ENCODE results near the gene STRADB. TPM values are rescaled to one million over a fixed set of nuclear protein-coding genes. Genes with fewer than 3 reads are reported as not detected.

Gene STRADB
- total RNA-seq, 1 experiment from 2014 or later: 40.5 TPM

DNA sequence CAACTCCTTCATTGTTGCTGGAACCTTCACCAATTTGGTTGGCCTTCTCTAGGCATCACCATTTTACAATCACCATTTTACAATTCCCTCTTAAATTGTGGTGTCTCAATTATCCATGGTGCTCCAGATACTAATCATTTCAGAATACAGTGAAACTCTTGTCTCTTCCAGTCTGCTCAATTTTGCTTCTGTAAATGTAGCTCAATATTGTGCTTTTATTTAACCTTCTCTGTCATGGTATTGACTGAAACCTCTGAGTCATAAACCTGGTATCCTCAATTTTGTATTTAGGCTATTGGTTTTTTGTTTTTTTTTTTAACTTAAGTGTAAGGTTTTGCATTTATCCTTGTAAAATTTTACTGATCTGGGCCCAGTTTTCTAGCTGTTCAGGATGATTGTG, 16.1 kb downstream of the STRADB start:
- H3K14ac ChIP-seq (ENCODE audit: insufficient read depth, low read length): no peak overlapping the region
- Mint-ChIP-seq H3K27me3 (ENCODE audit: low read depth) (no peaks in the 10 kb centered on the region), H3K9me3 (no peaks in the 10 kb centered on the region), H3K36me3 (ENCODE audit: insufficient read depth in 1 of 3, low read depth in 3 of 3) (peaks cover 4 to 18% (median 4%) of the 10 kb centered on the region in 3 experiments; a peak in 5 of 7 replicates), H3K4me3 (no peak overlapping the region), H3K4me1 (peaks cover 9 to 10% of the 10 kb centered on the region in 2 experiments), H3K27ac (no peak overlapping the region)
- H3K23me2 ChIP-seq (ENCODE audit: insufficient read length, low read depth, low read length, poor library complexity, severe bottlenecking): no peaks in the 10 kb centered on the region
- H3K4ac ChIP-seq (ENCODE audit: low read depth, low read length): no peak overlapping the region
- no peak overlapping the region for H2BK20ac ChIP-seq (ENCODE audit: low read depth, low read length, poor library complexity, severe bottlenecking)
- H3T11ph ChIP-seq (ENCODE audit: low read length): no peak overlapping the region
- no peaks in the 10 kb centered on the region for H3K79me1 ChIP-seq (ENCODE audit: insufficient read depth, low read depth, low read length, poor library complexity, severe bottlenecking)
- no peak overlapping the region for H4K5ac ChIP-seq (ENCODE audit: insufficient read length, low read depth, low read length)
- no peaks in the 10 kb centered on the region for H3K27me3 ChIP-seq (ENCODE audit: insufficient read depth, low read length)
- no peak overlapping the region for H3K9ac ChIP-seq (ENCODE audit: extremely low read depth, insufficient read length, low read length)
- H2BK15ac ChIP-seq (ENCODE audit: low read depth, low read length): no peak overlapping the region
- no peak overlapping the region for H2BK5ac ChIP-seq (ENCODE audit: insufficient read length, low read length)
- H4K8ac ChIP-seq (replicated peaks; ENCODE audit: insufficient read length, low read depth, low read length): no peak overlapping the region
- no peak overlapping the region for H2AK5ac ChIP-seq (ENCODE audit: insufficient read length, low read length)
- no peak overlapping the region for H3K56ac ChIP-seq (ENCODE audit: insufficient read length, low read depth, low read length)
- no peak overlapping the region for H2BK12ac ChIP-seq (ENCODE audit: insufficient read length, low read depth, low read length)
- H3K4me1 ChIP-seq (ENCODE audit: insufficient read depth, low read length): no peaks in the 10 kb centered on the region; the same call in 1 of the 2 replicates
- H4K91ac ChIP-seq (ENCODE audit: insufficient read length, low read depth, low read length): no peak overlapping the region
- H2BK120ac ChIP-seq (ENCODE audit: low read depth, low read length, poor library complexity, severe bottlenecking): no peak overlapping the region
- H3K18ac ChIP-seq (ENCODE audit: insufficient read length, low read depth, low read length): no peak overlapping the region
- H3K27ac ChIP-seq (ENCODE audit: insufficient read length, low read depth, low read length): no peak overlapping the region
- TF ChIP-seq, protein P1, sequence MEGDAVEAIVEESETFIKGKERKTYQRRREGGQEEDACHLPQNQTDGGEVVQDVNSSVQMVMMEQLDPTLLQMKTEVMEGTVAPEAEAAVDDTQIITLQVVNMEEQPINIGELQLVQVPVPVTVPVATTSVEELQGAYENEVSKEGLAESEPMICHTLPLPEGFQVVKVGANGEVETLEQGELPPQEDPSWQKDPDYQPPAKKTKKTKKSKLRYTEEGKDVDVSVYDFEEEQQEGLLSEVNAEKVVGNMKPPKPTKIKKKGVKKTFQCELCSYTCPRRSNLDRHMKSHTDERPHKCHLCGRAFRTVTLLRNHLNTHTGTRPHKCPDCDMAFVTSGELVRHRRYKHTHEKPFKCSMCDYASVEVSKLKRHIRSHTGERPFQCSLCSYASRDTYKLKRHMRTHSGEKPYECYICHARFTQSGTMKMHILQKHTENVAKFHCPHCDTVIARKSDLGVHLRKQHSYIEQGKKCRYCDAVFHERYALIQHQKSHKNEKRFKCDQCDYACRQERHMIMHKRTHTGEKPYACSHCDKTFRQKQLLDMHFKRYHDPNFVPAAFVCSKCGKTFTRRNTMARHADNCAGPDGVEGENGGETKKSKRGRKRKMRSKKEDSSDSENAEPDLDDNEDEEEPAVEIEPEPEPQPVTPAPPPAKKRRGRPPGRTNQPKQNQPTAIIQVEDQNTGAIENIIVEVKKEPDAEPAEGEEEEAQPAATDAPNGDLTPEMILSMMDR (conservative IDR thresholded peaks at IDR 0.05): no peak
- no peaks in the 10 kb centered on the region for H4K20me1 ChIP-seq (ENCODE audit: control insufficient read depth, insufficient read depth, insufficient read length)
- H3K23ac ChIP-seq (ENCODE audit: insufficient read length, low read depth, low read length): no peak overlapping the region
- no peaks in the 10 kb centered on the region for H3K79me2 ChIP-seq (ENCODE audit: insufficient read depth, low read length)
- H3K4me2 ChIP-seq (ENCODE audit: insufficient read depth, insufficient read length, low read length): no peak overlapping the region
- DNase-seq: no peak
- H2AFZ ChIP-seq (ENCODE audit: low read length): no peak overlapping the region
- no peaks in the 10 kb centered on the region for H3K9me3 ChIP-seq (ENCODE audit: control insufficient read depth, low read depth, low read length)

All from H9 (cell line).